ENCODE results near the gene TMOD3. TPM values are rescaled to one million over a fixed set of nuclear protein-coding genes. Genes with fewer than 3 reads are reported as not detected.

Gene TMOD3
- total and polyA plus RNA-seq, 4 donors = 12.4 to 108 (median 41.1) TPM

DNA sequence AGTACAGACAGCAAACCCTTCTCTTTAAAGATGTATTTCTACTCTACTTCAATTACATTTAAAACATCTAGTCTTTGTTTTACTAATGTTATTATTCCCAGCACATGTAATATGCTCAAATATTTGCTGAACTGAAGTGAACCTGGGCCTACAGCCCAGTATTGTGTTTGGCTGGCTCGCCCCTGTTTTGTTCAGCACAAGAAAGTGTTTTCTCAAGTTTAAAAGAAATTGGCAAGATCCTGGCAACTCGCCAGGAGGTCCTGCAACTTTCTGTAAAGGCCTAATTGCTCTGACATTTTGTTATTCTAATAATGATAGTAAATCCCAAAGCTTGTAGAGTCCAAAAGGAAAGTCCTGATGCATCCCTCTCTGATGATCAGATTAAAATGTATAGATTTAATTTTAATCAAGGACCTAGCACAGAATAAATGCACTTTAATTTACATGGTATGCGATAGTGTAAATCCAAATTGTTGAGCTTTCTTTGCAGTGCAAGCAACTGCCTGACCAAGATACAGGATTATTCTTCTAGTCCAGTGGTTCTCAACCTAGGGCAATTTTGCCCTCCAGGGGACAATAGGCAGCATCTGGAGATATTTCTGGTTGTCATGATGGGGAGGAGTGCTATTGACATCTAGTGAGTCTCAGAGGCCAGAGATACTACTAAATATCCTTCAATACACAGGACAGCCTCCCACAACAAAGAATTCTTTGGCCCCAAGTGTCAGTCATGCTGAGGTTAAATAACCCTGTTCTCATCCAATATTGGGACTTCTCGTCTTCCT, 35.7 kb upstream of the TMOD3 start:
- DNase-seq = peak; percentile 83 to 94 (median 92)
- 58 to 76% methylated on average over 4 of the region's 4 CpGs for WGBS, 2 donors
- TF ChIP-seq, protein P1, sequence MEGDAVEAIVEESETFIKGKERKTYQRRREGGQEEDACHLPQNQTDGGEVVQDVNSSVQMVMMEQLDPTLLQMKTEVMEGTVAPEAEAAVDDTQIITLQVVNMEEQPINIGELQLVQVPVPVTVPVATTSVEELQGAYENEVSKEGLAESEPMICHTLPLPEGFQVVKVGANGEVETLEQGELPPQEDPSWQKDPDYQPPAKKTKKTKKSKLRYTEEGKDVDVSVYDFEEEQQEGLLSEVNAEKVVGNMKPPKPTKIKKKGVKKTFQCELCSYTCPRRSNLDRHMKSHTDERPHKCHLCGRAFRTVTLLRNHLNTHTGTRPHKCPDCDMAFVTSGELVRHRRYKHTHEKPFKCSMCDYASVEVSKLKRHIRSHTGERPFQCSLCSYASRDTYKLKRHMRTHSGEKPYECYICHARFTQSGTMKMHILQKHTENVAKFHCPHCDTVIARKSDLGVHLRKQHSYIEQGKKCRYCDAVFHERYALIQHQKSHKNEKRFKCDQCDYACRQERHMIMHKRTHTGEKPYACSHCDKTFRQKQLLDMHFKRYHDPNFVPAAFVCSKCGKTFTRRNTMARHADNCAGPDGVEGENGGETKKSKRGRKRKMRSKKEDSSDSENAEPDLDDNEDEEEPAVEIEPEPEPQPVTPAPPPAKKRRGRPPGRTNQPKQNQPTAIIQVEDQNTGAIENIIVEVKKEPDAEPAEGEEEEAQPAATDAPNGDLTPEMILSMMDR (IDR thresholded peaks at IDR 0.05; ENCODE audit: control extremely low read depth, extremely low read depth) = no peak
- H3K27ac ChIP-seq (ENCODE audit: low read depth in 1 of 2, low read length in 1 of 2) = no peak overlapping the region
- ATAC-seq (ENCODE audit: insufficient read depth, low FRiP score) = no peak
- H3K36me3 ChIP-seq (ENCODE audit: control insufficient read depth in 4 of 4, insufficient read depth in 4 of 4, low read length in 4 of 4) = peaks cover 0 to 2% (median 0%) of the 10 kb centered on the region in 4 donors
- H3K9me3 ChIP-seq (ENCODE audit: control insufficient read depth in 4 of 4, insufficient read depth in 3 of 4, low read length in 3 of 4) = no peaks in the 10 kb centered on the region
- H3K4me3 ChIP-seq = no peak overlapping the region
- H3K9ac ChIP-seq (ENCODE audit: insufficient read depth in 1 of 2, low read length in 2 of 2) = peak overlapping the region in 1 of 2 donors; percentile 28
- peaks cover 0 to 13% (median 1%) of the 10 kb centered on the region in 5 donors for H3K4me1 ChIP-seq (ENCODE audit: control insufficient read depth in 5 of 5, insufficient read depth in 5 of 5, low read length in 5 of 5)
- no peaks in the 10 kb centered on the region for H3K27me3 ChIP-seq (ENCODE audit: control insufficient read depth in 3 of 3, insufficient read depth in 3 of 3, low read length in 2 of 3)

DNA sequence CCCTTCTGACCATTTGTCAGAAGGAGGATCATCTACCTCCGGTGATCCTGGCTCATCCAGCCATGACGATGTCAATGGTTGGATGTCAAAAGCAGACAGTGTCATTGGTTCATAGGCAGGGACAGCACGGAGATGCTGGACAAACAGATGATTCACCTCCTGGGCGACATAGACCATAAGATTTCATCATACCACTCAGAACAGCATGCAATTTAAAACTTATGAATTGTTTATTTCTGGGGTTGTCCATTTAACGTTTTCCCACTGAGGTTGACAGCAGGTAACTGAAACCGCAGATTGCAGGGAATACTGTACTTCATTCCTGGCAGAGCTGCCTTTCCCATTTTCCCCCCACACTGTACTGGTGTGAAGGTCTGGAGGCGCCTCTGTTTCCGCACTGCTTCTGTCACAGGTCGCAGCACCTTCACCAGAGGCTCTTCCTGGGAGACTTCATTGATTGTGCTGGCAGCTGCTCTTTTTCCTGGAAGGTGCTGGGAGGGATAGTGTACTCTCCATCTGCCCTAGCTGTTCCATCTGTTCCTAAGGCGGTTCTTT, 32.5 kb upstream of the TMOD3 start:
- no peak for DNase-seq
- no peak for ATAC-seq (ENCODE audit: insufficient read depth, low FRiP score)
- H3K4me1 ChIP-seq (ENCODE audit: control insufficient read depth in 5 of 5, insufficient read depth in 5 of 5, low read length in 5 of 5) = peaks cover 0 to 13% (median 4%) of the 10 kb centered on the region in 5 donors
- no peak overlapping the region for H3K4me3 ChIP-seq
- no peak overlapping the region for H3K27ac ChIP-seq (ENCODE audit: low read depth in 1 of 2, low read length in 1 of 2)
- H3K9me3 ChIP-seq (ENCODE audit: control insufficient read depth in 4 of 4, insufficient read depth in 3 of 4, low read length in 3 of 4) = no peaks in the 10 kb centered on the region
- no peaks in the 10 kb centered on the region for H3K27me3 ChIP-seq (ENCODE audit: control insufficient read depth in 3 of 3, insufficient read depth in 3 of 3, low read length in 2 of 3)
- peaks cover 0 to 6% (median 0%) of the 10 kb centered on the region in 4 donors for H3K36me3 ChIP-seq (ENCODE audit: control insufficient read depth in 4 of 4, insufficient read depth in 4 of 4, low read length in 4 of 4)
- H3K9ac ChIP-seq (ENCODE audit: insufficient read depth in 1 of 2, low read length in 2 of 2) = no peak overlapping the region
- 88 to 93% methylated on average over 10 of the region's 10 CpGs for WGBS, 2 donors
- TF ChIP-seq, protein P1 (IDR thresholded peaks at IDR 0.05; ENCODE audit: control extremely low read depth, extremely low read depth) = no peak

DNA sequence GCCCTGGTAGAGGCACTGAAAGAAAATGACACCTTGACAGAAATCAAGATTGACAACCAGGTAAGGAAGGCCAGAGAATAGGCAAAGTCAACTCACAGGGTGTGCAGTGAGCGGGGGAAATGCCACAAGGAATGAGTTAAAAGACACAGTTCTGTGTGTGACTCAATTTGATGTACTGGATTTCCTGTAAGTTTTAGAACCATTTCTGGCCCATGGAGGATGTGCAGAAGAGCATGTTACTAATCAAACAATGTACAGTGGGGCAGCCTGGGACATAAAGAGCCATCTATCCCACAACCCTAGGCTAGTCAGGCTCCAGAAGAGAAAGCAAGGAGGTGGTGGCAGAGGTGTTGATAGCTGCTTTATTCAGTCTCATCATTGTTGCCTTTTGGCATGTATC, 31.2 kb upstream of the TMOD3 start:
- 99 to 100% methylated on average over 1 of the region's 1 CpG for WGBS, 2 donors
- DNase-seq = no peak
- TF ChIP-seq, protein P1 (IDR thresholded peaks at IDR 0.05; ENCODE audit: control extremely low read depth, extremely low read depth) = no peak

More for the DNA sequence above, 31.2 kb upstream of the TMOD3 start:
- Histone ChIP-seq H3K9me3 (ENCODE audit: control insufficient read depth in 4 of 4, insufficient read depth in 3 of 4, low read length in 3 of 4) (no peaks in the 10 kb centered on the region), H3K4me1 (ENCODE audit: control insufficient read depth in 5 of 5, insufficient read depth in 5 of 5, low read length in 5 of 5) (peaks cover 0 to 14% (median 4%) of the 10 kb centered on the region in 5 donors), H3K36me3 (ENCODE audit: control insufficient read depth in 4 of 4, insufficient read depth in 4 of 4, low read length in 4 of 4) (peaks cover 0 to 9% (median under 1%) of the 10 kb centered on the region in 4 donors), H3K4me3 (no peak overlapping the region), H3K27me3 (ENCODE audit: control insufficient read depth in 3 of 3, insufficient read depth in 3 of 3, low read length in 2 of 3) (no peaks in the 10 kb centered on the region), H3K9ac (ENCODE audit: insufficient read depth in 1 of 2, low read length in 2 of 2) (no peak overlapping the region), H3K27ac (ENCODE audit: low read depth in 1 of 2, low read length in 1 of 2) (no peak overlapping the region)
- ATAC-seq (ENCODE audit: insufficient read depth, low FRiP score) = no peak

Measured in lung (tissue), 12 donors.